Measurements from ENCODE around the gene ZSCAN2. TPM values are rescaled to one million over a fixed set of nuclear protein-coding genes. Genes with fewer than 3 reads are reported as not detected.
"Not testable (repeated sequence)": the region's sequence is repeated elsewhere in the genome, so short reads cannot be mapped to it uniquely, and the experiment has no call there.

The ZSCAN2 gene
- total RNA-seq, 1 donor from 2014 or later = 10.1 TPM

GRCh38 chr15:84629033-84629432, 28.2 kb downstream of the ZSCAN2 start:
- H3K27ac Mint-ChIP-seq = no peak overlapping the region
- H3K36me3 Mint-ChIP-seq (ENCODE audit: low read depth) = peaks cover 10% of the 10 kb centered on the region
- no peak for DNase-seq (ENCODE audit: low spot score)
- H3K4me3 Mint-ChIP-seq (ENCODE audit: low read depth) = no peak overlapping the region
- intact Hi-C loops (cut with micrococcal nuclease) = no loop called here
- H3K27me3 Mint-ChIP-seq (ENCODE audit: low read depth) = no peaks in the 10 kb centered on the region
- peaks cover 17% of the 10 kb centered on the region for H3K4me1 Mint-ChIP-seq (ENCODE audit: low read depth)
- H3K9me3 Mint-ChIP-seq = peaks cover 9% of the 10 kb centered on the region

DNA sequence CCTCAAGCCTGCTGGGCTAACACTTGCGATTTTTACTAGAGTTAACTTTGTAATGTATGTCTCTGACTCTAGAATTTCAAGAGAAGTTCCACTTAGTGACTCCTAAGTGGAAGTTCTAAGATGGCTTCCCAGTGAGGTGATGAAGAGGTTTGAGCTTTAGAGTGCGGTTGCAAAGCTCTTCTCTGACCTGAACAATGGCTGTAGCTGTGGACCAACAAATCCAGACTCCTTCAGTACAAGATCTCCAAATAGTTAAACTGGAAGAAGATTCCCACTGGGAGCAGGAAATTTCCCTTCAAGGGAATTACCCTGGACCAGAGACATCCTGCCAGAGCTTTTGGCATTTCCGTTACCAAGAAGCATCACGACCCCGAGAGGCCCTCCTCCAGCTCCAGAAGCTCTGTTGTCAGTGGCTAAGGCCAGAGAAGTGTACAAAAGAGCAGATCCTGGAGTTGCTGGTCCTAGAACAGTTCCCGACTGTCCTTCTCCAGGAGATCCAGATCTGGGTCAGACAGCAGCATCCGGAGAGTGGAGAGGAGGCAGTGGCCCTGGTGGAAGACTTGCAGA, 31.0 kb downstream of the ZSCAN2 start:
- H3K4me1 Mint-ChIP-seq (ENCODE audit: low read depth) = peaks cover 34% of the 10 kb centered on the region
- peak overlapping the region; percentile 95 for H3K4me3 Mint-ChIP-seq (ENCODE audit: low read depth)
- H3K9me3 Mint-ChIP-seq = no peaks in the 10 kb centered on the region
- H3K36me3 Mint-ChIP-seq (ENCODE audit: low read depth) = peaks cover 16% of the 10 kb centered on the region
- DNase-seq (ENCODE audit: low spot score) = no peak
- H3K27ac Mint-ChIP-seq = peak overlapping the region; percentile 92
- H3K27me3 Mint-ChIP-seq (ENCODE audit: low read depth) = no peaks in the 10 kb centered on the region
- intact Hi-C loops (cut with micrococcal nuclease) = loop anchor here (1.0 kb wide), 2 partner anchors 23 to 31 kb away; partner anchors contain the start of gene WDR73

DNA sequence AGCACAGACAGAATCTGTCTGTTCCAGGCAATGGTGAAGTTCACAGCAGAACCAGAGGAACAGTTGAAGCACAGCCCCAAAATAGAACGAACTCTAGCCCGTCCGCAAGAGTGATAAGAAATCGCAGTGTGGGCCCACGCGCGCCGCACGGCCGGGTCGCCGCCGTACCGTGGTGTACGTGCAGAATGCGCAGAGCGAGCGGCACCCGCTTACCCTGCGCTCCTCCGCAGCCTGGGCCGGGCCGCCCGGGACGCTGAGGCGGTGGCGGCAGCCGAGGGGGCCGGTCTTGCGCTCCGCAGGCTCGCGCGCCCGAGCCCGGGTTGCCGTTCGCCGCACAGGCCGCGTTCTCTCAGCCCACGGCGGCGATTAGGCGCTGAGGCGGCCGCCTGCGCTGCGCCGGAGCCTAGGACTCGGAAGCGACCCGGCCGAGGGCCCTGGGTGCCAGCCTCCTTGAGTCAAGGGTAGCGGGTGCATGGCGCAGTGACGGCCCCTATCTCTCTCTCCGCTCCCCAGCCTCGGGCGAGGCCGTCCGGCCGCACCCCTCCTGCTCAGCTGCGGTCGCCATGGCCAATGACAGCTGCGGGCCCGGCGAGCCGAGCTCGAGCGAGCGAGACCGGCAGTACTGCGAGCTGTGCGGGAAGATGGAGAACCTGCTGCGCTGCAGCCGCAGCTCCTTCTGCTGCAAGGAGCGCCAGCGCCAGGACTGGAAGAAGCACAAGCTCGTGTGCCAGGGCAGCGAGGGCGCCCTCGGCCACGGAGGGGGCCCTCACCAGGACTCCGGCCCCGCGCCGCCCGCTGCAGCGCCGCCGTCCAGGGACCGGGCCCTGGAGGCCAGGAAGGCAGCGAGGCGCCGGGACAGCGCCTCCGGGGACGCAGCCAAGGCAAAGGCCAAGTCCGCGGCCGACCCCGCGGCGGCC, 32.8 kb downstream of the ZSCAN2 start:
- Mint-ChIP-seq H3K36me3 (ENCODE audit: low read depth) (peaks cover 30% of the 10 kb centered on the region), H3K27me3 (ENCODE audit: low read depth) (no peaks in the 10 kb centered on the region), H3K4me1 (ENCODE audit: low read depth) (peaks cover 41% of the 10 kb centered on the region)

DNA sequence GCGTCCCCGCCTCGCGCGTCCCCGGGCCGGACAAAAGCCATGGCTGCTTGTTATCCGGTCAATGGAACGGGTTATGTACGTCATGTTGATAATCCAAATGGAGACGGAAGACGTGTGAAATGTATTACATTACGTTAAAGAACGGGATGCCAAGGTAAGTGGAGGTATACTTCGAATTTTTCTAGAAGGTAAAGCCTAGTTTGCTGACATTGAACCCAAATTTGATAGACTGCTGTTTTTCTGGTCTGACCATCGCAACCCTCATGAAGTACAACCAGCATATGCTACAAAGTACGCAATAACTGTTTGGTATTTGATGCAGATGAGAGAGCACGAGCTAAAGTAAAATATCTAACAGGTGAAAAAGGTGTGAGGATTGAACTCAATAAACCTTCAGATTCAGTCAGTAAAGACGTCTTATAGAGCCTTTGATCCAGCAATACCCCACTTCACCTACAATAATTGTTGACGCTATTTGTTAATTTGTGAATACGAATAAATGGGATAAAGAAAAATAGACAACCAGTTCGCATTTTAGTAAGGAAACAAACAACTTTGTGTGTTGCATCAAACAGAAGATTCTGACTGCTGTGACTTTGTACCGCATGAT, 33.5 kb downstream of the ZSCAN2 start:
- Mint-ChIP-seq H3K4me3 (ENCODE audit: low read depth) (peak overlapping the region; percentile 94), H3K9me3 (no peaks in the 10 kb centered on the region), H3K4me1 (ENCODE audit: low read depth) (peaks cover 43% of the 10 kb centered on the region), H3K27ac (peak overlapping the region; percentile 55), H3K27me3 (ENCODE audit: low read depth) (no peaks in the 10 kb centered on the region), H3K36me3 (ENCODE audit: low read depth) (peaks cover 35% of the 10 kb centered on the region)
- intact Hi-C loops (cut with micrococcal nuclease) = no loop called here
- no peak for DNase-seq (ENCODE audit: low spot score)

More for the DNA sequence above, 32.8 kb downstream of the ZSCAN2 start:
- Mint-ChIP-seq H3K9me3 (no peaks in the 10 kb centered on the region), H3K27ac (peak overlapping the region; percentile 90), H3K4me3 (ENCODE audit: low read depth) (peak overlapping the region; percentile 95)
- DNase-seq (ENCODE audit: low spot score) = peak; percentile 64
- intact Hi-C loops (cut with micrococcal nuclease) = no loop called here

DNA sequence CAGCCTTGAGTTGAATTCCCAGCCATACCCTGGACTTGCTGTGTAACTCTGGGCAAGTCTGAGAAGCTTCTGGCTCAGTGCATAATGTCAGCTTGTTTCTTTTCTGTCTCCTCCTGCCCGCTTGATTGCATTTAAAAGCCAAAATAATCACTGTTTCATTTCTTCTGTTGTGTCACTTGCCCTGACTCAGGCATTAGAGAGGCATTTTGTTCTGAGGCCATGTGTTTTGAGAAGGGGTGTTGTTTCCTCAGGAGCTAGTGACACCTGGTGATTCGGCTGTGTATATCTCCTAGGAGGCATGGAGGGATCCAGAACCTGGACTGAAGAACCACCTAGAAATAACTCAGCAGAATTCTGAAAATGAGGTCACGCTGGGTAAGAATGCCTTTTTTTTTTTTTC, 37.3 kb downstream of the ZSCAN2 start:
- intact Hi-C loops (cut with micrococcal nuclease) = no loop called here
- no peak overlapping the region for H3K4me3 Mint-ChIP-seq (ENCODE audit: low read depth)
- no peak overlapping the region for H3K27ac Mint-ChIP-seq
- no peaks in the 10 kb centered on the region for H3K9me3 Mint-ChIP-seq
- peaks cover 63% of the 10 kb centered on the region for H3K36me3 Mint-ChIP-seq (ENCODE audit: low read depth)
- no peaks in the 10 kb centered on the region for H3K27me3 Mint-ChIP-seq (ENCODE audit: low read depth)
- H3K4me1 Mint-ChIP-seq (ENCODE audit: low read depth) = peaks cover 30% of the 10 kb centered on the region
- DNase-seq (ENCODE audit: low spot score) = no peak

DNA sequence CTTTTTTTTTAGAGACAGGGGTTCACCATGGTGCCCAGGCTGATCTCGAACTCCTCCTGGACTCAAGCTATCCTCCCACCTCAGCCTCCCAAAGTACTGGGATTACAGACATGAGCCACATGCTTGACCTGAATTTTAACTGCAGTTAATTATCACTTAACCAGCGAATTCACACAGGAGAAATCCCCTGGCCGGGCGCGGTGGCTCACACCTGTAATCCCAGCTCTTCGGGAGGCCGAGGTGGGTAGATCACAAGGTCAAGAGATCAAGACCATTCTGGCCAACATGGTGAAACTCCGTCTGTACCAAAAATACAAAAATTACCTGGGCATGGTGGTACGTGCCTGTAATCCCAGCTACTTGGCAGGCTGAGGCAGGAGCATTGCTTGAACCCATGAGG, 41.1 kb downstream of the ZSCAN2 start:
- intact Hi-C loops (cut with micrococcal nuclease); H3K9me3 Mint-ChIP-seq; H3K27me3 Mint-ChIP-seq (ENCODE audit: low read depth); DNase-seq (ENCODE audit: low spot score); H3K27ac Mint-ChIP-seq; H3K4me3 Mint-ChIP-seq (ENCODE audit: low read depth): not testable (repeated sequence)
- peaks cover 12% of the 10 kb centered on the region for H3K4me1 Mint-ChIP-seq (ENCODE audit: low read depth)
- peaks cover 76% of the 10 kb centered on the region for H3K36me3 Mint-ChIP-seq (ENCODE audit: low read depth)

DNA sequence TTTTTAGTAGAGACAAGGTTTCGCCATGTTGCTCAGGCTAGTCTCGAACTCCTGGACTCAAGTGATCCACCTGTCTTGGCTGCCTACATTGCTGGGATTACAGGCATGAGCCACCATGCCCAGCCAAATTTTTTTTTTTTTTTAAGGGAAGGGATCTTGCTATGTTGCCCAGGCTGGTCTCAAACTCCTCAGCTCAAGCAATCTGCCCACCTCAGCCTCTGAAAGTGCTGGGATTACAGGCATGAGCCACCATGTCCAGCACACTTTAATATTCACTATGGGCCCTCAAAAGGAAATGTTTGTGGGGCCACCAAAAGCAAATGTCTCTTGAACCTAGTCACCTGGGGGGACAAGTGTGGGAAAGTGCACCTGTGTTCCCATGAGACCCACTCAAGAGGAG, 41.8 kb downstream of the ZSCAN2 start:
- Mint-ChIP-seq H3K4me1 (ENCODE audit: low read depth) (peaks cover 13% of the 10 kb centered on the region), H3K36me3 (ENCODE audit: low read depth) (peaks cover 78% of the 10 kb centered on the region)
- H3K9me3 Mint-ChIP-seq; H3K27ac Mint-ChIP-seq; H3K27me3 Mint-ChIP-seq (ENCODE audit: low read depth); H3K4me3 Mint-ChIP-seq (ENCODE audit: low read depth); intact Hi-C loops (cut with micrococcal nuclease); DNase-seq (ENCODE audit: low spot score): not testable (repeated sequence)

GRCh38 chr15:84643838-84644237, 43.0 kb downstream of the ZSCAN2 start:
- intact Hi-C loops (cut with micrococcal nuclease) = no loop called here
- no peaks in the 10 kb centered on the region for H3K9me3 Mint-ChIP-seq
- no peaks in the 10 kb centered on the region for H3K27me3 Mint-ChIP-seq (ENCODE audit: low read depth)
- H3K4me3 Mint-ChIP-seq (ENCODE audit: low read depth) = no peak overlapping the region
- peaks cover 13% of the 10 kb centered on the region for H3K4me1 Mint-ChIP-seq (ENCODE audit: low read depth)
- H3K27ac Mint-ChIP-seq = no peak overlapping the region
- DNase-seq (ENCODE audit: low spot score) = no peak
- peaks cover 80% of the 10 kb centered on the region for H3K36me3 Mint-ChIP-seq (ENCODE audit: low read depth)

GRCh38 chr15:84645496-84645895, 44.7 kb downstream of the ZSCAN2 start:
- Mint-ChIP-seq H3K4me3 (ENCODE audit: low read depth) (no peak overlapping the region), H3K27me3 (ENCODE audit: low read depth) (no peaks in the 10 kb centered on the region), H3K9me3 (no peaks in the 10 kb centered on the region), H3K27ac (no peak overlapping the region), H3K4me1 (ENCODE audit: low read depth) (peaks cover 15% of the 10 kb centered on the region), H3K36me3 (ENCODE audit: low read depth) (peaks cover 72% of the 10 kb centered on the region)
- intact Hi-C loops (cut with micrococcal nuclease) = no loop called here
- no peak for DNase-seq (ENCODE audit: low spot score)

DNA sequence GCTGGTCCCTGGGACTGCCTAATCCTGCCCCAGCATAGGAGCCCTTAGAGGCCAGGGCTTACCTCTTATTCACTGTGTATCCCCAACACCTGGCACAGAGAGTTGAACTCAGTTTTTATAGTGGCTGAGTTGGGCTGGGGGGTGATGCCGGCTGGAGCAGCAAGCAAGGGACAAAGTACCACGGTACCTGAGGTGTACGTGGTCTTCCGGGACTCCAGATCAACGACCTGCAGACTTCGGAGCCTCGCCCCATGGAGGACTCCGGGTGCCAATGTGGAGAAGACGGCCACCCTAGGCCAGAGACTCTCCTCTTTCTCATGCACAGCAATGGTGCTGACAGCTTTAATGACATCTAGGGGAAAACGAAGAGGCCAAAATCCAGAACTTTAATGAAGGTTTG, 45.2 kb downstream of the ZSCAN2 start:
- no peak for DNase-seq (ENCODE audit: low spot score)
- intact Hi-C loops (cut with micrococcal nuclease) = no loop called here
- H3K9me3 Mint-ChIP-seq = no peaks in the 10 kb centered on the region
- H3K4me1 Mint-ChIP-seq (ENCODE audit: low read depth) = peaks cover 12% of the 10 kb centered on the region
- H3K27ac Mint-ChIP-seq = no peak overlapping the region
- no peaks in the 10 kb centered on the region for H3K27me3 Mint-ChIP-seq (ENCODE audit: low read depth)
- H3K36me3 Mint-ChIP-seq (ENCODE audit: low read depth) = peaks cover 68% of the 10 kb centered on the region
- H3K4me3 Mint-ChIP-seq (ENCODE audit: low read depth) = no peak overlapping the region

- Mint-ChIP-seq H3K27ac (no peak overlapping the region), H3K36me3 (ENCODE audit: low read depth) (peaks cover 68% of the 10 kb centered on the region), H3K9me3 (no peaks in the 10 kb centered on the region), H3K27me3 (ENCODE audit: low read depth) (no peaks in the 10 kb centered on the region), H3K4me1 (ENCODE audit: low read depth) (peaks cover 18% of the 10 kb centered on the region), H3K4me3 (ENCODE audit: low read depth) (no peak overlapping the region)
- no peak for DNase-seq (ENCODE audit: low spot score)
- intact Hi-C loops (cut with micrococcal nuclease) = no loop called here
Measured at GRCh38 chr15:84647726-84648125, 46.9 kb downstream of the ZSCAN2 start.

DNA sequence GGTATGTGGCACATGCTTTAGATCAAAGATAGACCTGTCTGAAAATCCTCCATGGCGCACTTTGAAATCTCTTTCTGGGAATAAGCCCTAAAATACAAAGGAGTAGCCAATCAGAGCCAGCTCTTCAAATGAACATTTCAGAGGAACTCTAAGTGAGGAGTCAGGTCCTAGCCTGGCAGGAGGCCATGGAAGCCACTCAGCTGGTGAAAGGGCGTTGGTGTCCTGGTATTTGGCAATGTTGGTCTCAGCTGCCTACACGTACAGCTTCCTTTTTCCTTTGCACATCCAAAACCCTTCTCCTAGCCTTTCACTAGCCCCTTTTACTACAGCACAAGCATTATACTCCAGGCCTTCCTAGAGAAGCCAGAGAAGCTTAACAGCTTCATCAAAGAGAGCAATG, 47.7 kb downstream of the ZSCAN2 start:
- H3K9me3 Mint-ChIP-seq = no peaks in the 10 kb centered on the region
- H3K27me3 Mint-ChIP-seq (ENCODE audit: low read depth) = no peaks in the 10 kb centered on the region
- no peak for DNase-seq (ENCODE audit: low spot score)
- H3K27ac Mint-ChIP-seq = no peak overlapping the region
- intact Hi-C loops (cut with micrococcal nuclease) = no loop called here
- peaks cover 18% of the 10 kb centered on the region for H3K4me1 Mint-ChIP-seq (ENCODE audit: low read depth)
- H3K36me3 Mint-ChIP-seq (ENCODE audit: low read depth) = peaks cover 60% of the 10 kb centered on the region
- H3K4me3 Mint-ChIP-seq (ENCODE audit: low read depth) = no peak overlapping the region

DNA sequence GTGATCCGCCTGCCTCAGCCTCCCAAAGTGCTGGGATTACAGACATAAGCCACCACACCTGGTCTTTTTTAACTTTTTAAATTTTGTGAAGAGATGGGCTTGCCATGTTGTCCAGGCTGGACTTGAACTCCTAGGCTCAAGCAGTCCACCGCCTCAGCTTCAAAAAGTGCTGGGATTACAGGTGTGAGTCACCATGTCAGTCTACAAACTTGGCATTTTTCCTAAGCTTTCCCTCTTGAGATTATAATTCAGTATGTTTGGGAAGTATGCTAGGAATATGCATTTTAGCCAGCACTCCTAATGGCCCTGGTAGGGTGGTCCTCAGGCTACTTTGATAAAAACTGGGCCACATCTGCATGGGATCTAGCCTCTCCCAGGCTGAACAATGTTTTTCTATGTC, 48.9 kb downstream of the ZSCAN2 start:
- Mint-ChIP-seq H3K27ac (no peak overlapping the region), H3K4me1 (ENCODE audit: low read depth) (peaks cover 22% of the 10 kb centered on the region), H3K4me3 (ENCODE audit: low read depth) (no peak overlapping the region), H3K9me3 (no peaks in the 10 kb centered on the region), H3K27me3 (ENCODE audit: low read depth) (no peaks in the 10 kb centered on the region), H3K36me3 (ENCODE audit: low read depth) (peaks cover 57% of the 10 kb centered on the region)
- no peak for DNase-seq (ENCODE audit: low spot score)
- intact Hi-C loops (cut with micrococcal nuclease) = no loop called here
